ENCODE measurements around the gene TCAF2.
"Not testable (repeated sequence)": the region's sequence is repeated elsewhere in the genome, so short reads cannot be mapped to it uniquely, and the experiment has no call there.

TCAF2 gene

GRCh38 chr7:143620646-143621045 is at the start of gene TCAF2:
TSS of gene TCAF2 (plus strand) at chr7:143620974.
- not testable (repeated sequence) for H3K27ac ChIP-seq (ENCODE audit: low read length); H3K4me3 ChIP-seq (ENCODE audit: low read length in 2 of 2); H3K9ac ChIP-seq (ENCODE audit: low read length in 2 of 2); H3K4me1 ChIP-seq (ENCODE audit: control insufficient read depth, insufficient read depth, low read length); H3K27me3 ChIP-seq (ENCODE audit: control insufficient read depth in 1 of 2, insufficient read depth in 2 of 2, low read length in 2 of 2); H3K9me3 ChIP-seq (ENCODE audit: control insufficient read depth in 2 of 2, low read length in 2 of 2); H3K36me3 ChIP-seq (ENCODE audit: control insufficient read depth in 2 of 2, insufficient read depth in 2 of 2, low read length in 2 of 2)

- H3K9ac ChIP-seq (ENCODE audit: low read length in 2 of 2); H3K4me1 ChIP-seq (ENCODE audit: control insufficient read depth, insufficient read depth, low read length); H3K9me3 ChIP-seq (ENCODE audit: control insufficient read depth in 2 of 2, low read length in 2 of 2); H3K27ac ChIP-seq (ENCODE audit: low read length); H3K4me3 ChIP-seq (ENCODE audit: low read length in 2 of 2); H3K36me3 ChIP-seq (ENCODE audit: control insufficient read depth in 2 of 2, insufficient read depth in 2 of 2, low read length in 2 of 2); H3K27me3 ChIP-seq (ENCODE audit: control insufficient read depth in 1 of 2, insufficient read depth in 2 of 2, low read length in 2 of 2): not testable (repeated sequence)
These were observed 49.3 kb upstream of the TCAF2 start, which contains the start of gene CTAGE15 for GRCh38 chr7:143571501-143571900. TSS of gene CTAGE15 (plus strand) at chr7:143571801. CDS start at chr7:143571818, 17 bp downstream.

- not testable (repeated sequence) for H3K27me3 ChIP-seq (ENCODE audit: control insufficient read depth in 1 of 2, insufficient read depth in 2 of 2, low read length in 2 of 2); H3K27ac ChIP-seq (ENCODE audit: low read length); H3K4me1 ChIP-seq (ENCODE audit: control insufficient read depth, insufficient read depth, low read length)
These were observed 32.6 kb upstream of the TCAF2 start for GRCh38 chr7:143588183-143588582.

GRCh38 chr7:143589897-143590296 is 30.9 kb upstream of the TCAF2 start:
- not testable (repeated sequence) for H3K9ac ChIP-seq (ENCODE audit: low read length in 2 of 2); H3K4me3 ChIP-seq (ENCODE audit: low read length in 2 of 2); H3K27me3 ChIP-seq (ENCODE audit: control insufficient read depth in 1 of 2, insufficient read depth in 2 of 2, low read length in 2 of 2); H3K4me1 ChIP-seq (ENCODE audit: control insufficient read depth, insufficient read depth, low read length); H3K27ac ChIP-seq (ENCODE audit: low read length); H3K9me3 ChIP-seq (ENCODE audit: control insufficient read depth in 2 of 2, low read length in 2 of 2); H3K36me3 ChIP-seq (ENCODE audit: control insufficient read depth in 2 of 2, insufficient read depth in 2 of 2, low read length in 2 of 2)

More at GRCh38 chr7:143588183-143588582, 32.6 kb upstream of the TCAF2 start:
- not testable (repeated sequence) for H3K4me3 ChIP-seq (ENCODE audit: low read length in 2 of 2); H3K9me3 ChIP-seq (ENCODE audit: control insufficient read depth in 2 of 2, low read length in 2 of 2); H3K36me3 ChIP-seq (ENCODE audit: control insufficient read depth in 2 of 2, insufficient read depth in 2 of 2, low read length in 2 of 2); H3K9ac ChIP-seq (ENCODE audit: low read length in 2 of 2)

GRCh38 chr7:143598086-143598485 is 22.7 kb upstream of the TCAF2 start:
- H3K9me3 ChIP-seq (ENCODE audit: control insufficient read depth in 2 of 2, low read length in 2 of 2); H3K9ac ChIP-seq (ENCODE audit: low read length in 2 of 2); H3K4me3 ChIP-seq (ENCODE audit: low read length in 2 of 2); H3K27me3 ChIP-seq (ENCODE audit: control insufficient read depth in 1 of 2, insufficient read depth in 2 of 2, low read length in 2 of 2); H3K27ac ChIP-seq (ENCODE audit: low read length); H3K4me1 ChIP-seq (ENCODE audit: control insufficient read depth, insufficient read depth, low read length); H3K36me3 ChIP-seq (ENCODE audit: control insufficient read depth in 2 of 2, insufficient read depth in 2 of 2, low read length in 2 of 2): not testable (repeated sequence)

GRCh38 chr7:143603549-143603948 is 17.2 kb upstream of the TCAF2 start:
- H3K9ac ChIP-seq (ENCODE audit: low read length in 2 of 2); H3K27me3 ChIP-seq (ENCODE audit: control insufficient read depth in 1 of 2, insufficient read depth in 2 of 2, low read length in 2 of 2); H3K27ac ChIP-seq (ENCODE audit: low read length); H3K4me3 ChIP-seq (ENCODE audit: low read length in 2 of 2); H3K36me3 ChIP-seq (ENCODE audit: control insufficient read depth in 2 of 2, insufficient read depth in 2 of 2, low read length in 2 of 2); H3K4me1 ChIP-seq (ENCODE audit: control insufficient read depth, insufficient read depth, low read length); H3K9me3 ChIP-seq (ENCODE audit: control insufficient read depth in 2 of 2, low read length in 2 of 2): not testable (repeated sequence)

GRCh38 chr7:143606088-143606487 is 14.7 kb upstream of the TCAF2 start:
- H3K4me3 ChIP-seq (ENCODE audit: low read length in 2 of 2); H3K9ac ChIP-seq (ENCODE audit: low read length in 2 of 2); H3K27me3 ChIP-seq (ENCODE audit: control insufficient read depth in 1 of 2, insufficient read depth in 2 of 2, low read length in 2 of 2); H3K36me3 ChIP-seq (ENCODE audit: control insufficient read depth in 2 of 2, insufficient read depth in 2 of 2, low read length in 2 of 2); H3K4me1 ChIP-seq (ENCODE audit: control insufficient read depth, insufficient read depth, low read length); H3K9me3 ChIP-seq (ENCODE audit: control insufficient read depth in 2 of 2, low read length in 2 of 2); H3K27ac ChIP-seq (ENCODE audit: low read length): not testable (repeated sequence)

- not testable (repeated sequence) for H3K27me3 ChIP-seq (ENCODE audit: control insufficient read depth in 1 of 2, insufficient read depth in 2 of 2, low read length in 2 of 2); H3K4me3 ChIP-seq (ENCODE audit: low read length in 2 of 2); H3K9ac ChIP-seq (ENCODE audit: low read length in 2 of 2); H3K36me3 ChIP-seq (ENCODE audit: control insufficient read depth in 2 of 2, insufficient read depth in 2 of 2, low read length in 2 of 2); H3K4me1 ChIP-seq (ENCODE audit: control insufficient read depth, insufficient read depth, low read length); H3K27ac ChIP-seq (ENCODE audit: low read length); H3K9me3 ChIP-seq (ENCODE audit: control insufficient read depth in 2 of 2, low read length in 2 of 2)
These were observed 5.2 kb upstream of the TCAF2 start for GRCh38 chr7:143615545-143615944.

- not testable (repeated sequence) for H3K4me1 ChIP-seq (ENCODE audit: control insufficient read depth, insufficient read depth, low read length); H3K9ac ChIP-seq (ENCODE audit: low read length in 2 of 2); H3K27ac ChIP-seq (ENCODE audit: low read length); H3K4me3 ChIP-seq (ENCODE audit: low read length in 2 of 2); H3K9me3 ChIP-seq (ENCODE audit: control insufficient read depth in 2 of 2, low read length in 2 of 2); H3K27me3 ChIP-seq (ENCODE audit: control insufficient read depth in 1 of 2, insufficient read depth in 2 of 2, low read length in 2 of 2); H3K36me3 ChIP-seq (ENCODE audit: control insufficient read depth in 2 of 2, insufficient read depth in 2 of 2, low read length in 2 of 2)
These were observed 3.6 kb upstream of the TCAF2 start for GRCh38 chr7:143617204-143617603.

- not testable (repeated sequence) for H3K9ac ChIP-seq (ENCODE audit: low read length in 2 of 2); H3K27ac ChIP-seq (ENCODE audit: low read length); H3K9me3 ChIP-seq (ENCODE audit: control insufficient read depth in 2 of 2, low read length in 2 of 2); H3K4me3 ChIP-seq (ENCODE audit: low read length in 2 of 2); H3K27me3 ChIP-seq (ENCODE audit: control insufficient read depth in 1 of 2, insufficient read depth in 2 of 2, low read length in 2 of 2); H3K4me1 ChIP-seq (ENCODE audit: control insufficient read depth, insufficient read depth, low read length); H3K36me3 ChIP-seq (ENCODE audit: control insufficient read depth in 2 of 2, insufficient read depth in 2 of 2, low read length in 2 of 2)
These were observed 716 bp upstream of the TCAF2 start for GRCh38 chr7:143620058-143620457.

- not testable (repeated sequence) for H3K4me3 ChIP-seq (ENCODE audit: low read length in 2 of 2); H3K9ac ChIP-seq (ENCODE audit: low read length in 2 of 2); H3K36me3 ChIP-seq (ENCODE audit: control insufficient read depth in 2 of 2, insufficient read depth in 2 of 2, low read length in 2 of 2); H3K27me3 ChIP-seq (ENCODE audit: control insufficient read depth in 1 of 2, insufficient read depth in 2 of 2, low read length in 2 of 2); H3K4me1 ChIP-seq (ENCODE audit: control insufficient read depth, insufficient read depth, low read length); H3K9me3 ChIP-seq (ENCODE audit: control insufficient read depth in 2 of 2, low read length in 2 of 2); H3K27ac ChIP-seq (ENCODE audit: low read length)
These were observed 401 bp downstream of the TCAF2 start for GRCh38 chr7:143621175-143621574.

GRCh38 chr7:143622130-143622529 is 1.4 kb downstream of the TCAF2 start:
- not testable (repeated sequence) for H3K4me1 ChIP-seq (ENCODE audit: control insufficient read depth, insufficient read depth, low read length); H3K4me3 ChIP-seq (ENCODE audit: low read length in 2 of 2); H3K27me3 ChIP-seq (ENCODE audit: control insufficient read depth in 1 of 2, insufficient read depth in 2 of 2, low read length in 2 of 2); H3K9me3 ChIP-seq (ENCODE audit: control insufficient read depth in 2 of 2, low read length in 2 of 2); H3K9ac ChIP-seq (ENCODE audit: low read length in 2 of 2); H3K27ac ChIP-seq (ENCODE audit: low read length); H3K36me3 ChIP-seq (ENCODE audit: control insufficient read depth in 2 of 2, insufficient read depth in 2 of 2, low read length in 2 of 2)

Measured in stomach smooth muscle (tissue), 2 donors.